GM18868 (cell line): ENCODE measurements around the gene BCOR.

ENCODE experiments used
- ATAC-seq: cut with Tn5 transposase; IDR thresholded peaks from one replicate; pipeline ENCODE4 v1.9.1; 2021; ENCODE audit warnings: mild to moderate bottlenecking, moderate library complexity; ENCODE audit not compliant: unreplicated experiment

BCOR gene

GRCh38 chrX:40086569-40087335, 11.0 kb downstream of the BCOR start:
- ATAC-seq, result no peak

DNA sequence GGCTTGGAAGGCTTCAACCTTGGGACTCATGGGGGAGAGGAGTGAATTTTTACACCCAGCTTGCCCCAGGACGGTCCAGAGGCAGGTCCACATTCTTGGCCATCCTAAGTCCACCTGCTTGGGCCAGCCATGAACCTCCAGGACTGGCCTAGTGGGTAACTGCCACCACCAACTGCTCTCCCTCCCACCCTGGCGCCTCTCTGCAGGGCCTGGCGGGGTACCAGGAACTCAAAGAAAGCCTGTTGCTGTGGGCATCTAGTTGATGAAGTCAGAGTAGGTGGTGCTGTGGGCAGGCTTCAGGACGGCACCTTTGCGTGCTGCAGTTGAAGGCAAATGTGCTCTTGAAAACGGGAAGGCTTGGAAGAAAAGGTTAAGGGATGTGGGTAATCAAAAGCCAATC, 12.0 kb downstream of the BCOR start:
- no peak for ATAC-seq

GRCh38 chrX:40085102-40085551, 12.6 kb downstream of the BCOR start:
- ATAC-seq, result no peak

DNA sequence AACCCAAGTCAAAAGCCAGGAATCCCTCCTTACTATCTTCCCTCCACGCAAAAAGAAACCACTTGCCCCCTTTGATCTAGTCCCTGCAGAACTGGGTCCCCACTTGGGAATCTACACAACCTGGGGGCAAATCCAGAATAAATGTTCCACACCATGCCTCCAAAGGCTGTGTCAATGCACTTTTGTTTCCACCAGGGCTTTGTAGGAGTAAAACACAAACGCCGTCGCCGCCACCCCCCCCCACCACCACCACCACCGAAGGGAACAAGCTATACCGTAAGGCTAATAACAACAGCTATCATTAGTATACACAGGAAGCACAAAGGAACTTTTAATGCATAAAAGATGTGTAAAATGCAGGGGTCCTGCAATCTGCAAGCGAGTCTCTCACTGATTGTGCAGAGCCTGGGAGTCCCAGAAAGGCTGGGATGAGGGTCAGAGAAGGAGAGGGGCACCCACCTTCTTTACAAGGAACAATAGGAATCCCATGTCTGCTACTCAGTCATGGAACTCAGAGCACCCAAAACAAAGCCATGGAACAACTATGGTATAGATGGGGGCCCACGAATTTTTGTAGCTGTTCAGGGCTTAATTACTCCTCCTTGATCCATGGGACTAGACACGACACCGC, 13.2 kb downstream of the BCOR start:
- no peak for ATAC-seq

DNA sequence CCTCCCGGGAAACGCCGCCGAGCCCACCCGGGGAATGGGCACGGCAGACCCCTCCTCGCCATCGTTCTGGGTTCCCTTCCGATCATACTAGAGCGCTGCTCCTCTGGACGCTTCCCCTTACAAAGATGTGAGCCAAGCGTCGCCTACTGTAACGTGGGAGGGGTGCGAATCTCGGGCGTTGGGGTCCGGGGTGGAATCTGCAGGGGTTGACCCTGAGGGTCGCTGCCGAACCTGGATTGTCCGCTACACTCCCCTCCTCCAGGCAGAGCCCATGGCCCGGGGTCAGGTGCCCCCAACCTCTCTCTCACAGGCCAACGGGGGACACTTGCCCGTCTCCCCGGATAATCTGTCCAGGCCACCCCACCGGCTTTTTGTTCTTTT, 13.8 kb downstream of the BCOR start:
- ATAC-seq, result no peak

DNA sequence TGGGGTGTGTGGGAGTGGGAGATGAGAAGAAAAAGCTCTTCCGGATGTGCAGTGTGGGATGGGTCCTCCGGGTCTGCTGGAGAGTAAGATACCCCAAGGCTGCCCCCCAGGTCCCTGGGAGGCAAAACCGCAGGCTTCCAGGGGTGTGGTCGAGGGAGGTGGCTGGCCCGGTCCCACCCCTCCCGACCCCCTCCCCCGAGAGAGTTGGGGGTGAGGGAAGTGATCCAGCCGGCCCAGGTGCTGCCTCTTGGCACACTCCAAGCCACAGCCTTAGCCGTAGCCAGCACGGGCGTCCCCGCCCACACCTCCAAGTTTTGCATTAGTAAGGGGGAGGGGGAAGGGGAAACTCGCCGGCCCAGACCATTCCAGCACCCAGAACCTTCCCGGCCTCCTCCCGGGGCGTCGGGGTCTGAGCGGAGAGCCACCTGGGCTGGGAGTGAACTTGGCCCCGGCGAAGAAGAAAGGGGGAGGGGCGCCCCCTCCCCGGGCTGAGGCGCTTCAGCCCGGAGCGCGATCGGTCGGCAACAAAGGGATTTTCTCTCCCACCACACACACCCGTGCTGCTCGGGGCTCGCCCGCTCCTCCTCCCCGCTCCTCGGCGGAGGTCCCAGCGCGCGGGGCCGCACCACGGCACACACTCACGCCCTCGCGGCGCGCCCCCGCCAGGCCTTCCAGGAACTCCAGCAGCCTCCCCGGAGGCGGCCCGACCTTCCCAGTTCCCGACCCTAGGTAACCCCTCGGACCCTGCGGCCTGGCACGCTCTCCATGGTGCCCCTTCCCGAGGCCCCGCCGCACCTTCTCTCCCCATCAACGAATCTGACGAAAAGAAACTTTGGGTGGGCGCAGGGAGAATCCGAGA, 14.4 kb downstream of the BCOR start:
- no peak for ATAC-seq

DNA sequence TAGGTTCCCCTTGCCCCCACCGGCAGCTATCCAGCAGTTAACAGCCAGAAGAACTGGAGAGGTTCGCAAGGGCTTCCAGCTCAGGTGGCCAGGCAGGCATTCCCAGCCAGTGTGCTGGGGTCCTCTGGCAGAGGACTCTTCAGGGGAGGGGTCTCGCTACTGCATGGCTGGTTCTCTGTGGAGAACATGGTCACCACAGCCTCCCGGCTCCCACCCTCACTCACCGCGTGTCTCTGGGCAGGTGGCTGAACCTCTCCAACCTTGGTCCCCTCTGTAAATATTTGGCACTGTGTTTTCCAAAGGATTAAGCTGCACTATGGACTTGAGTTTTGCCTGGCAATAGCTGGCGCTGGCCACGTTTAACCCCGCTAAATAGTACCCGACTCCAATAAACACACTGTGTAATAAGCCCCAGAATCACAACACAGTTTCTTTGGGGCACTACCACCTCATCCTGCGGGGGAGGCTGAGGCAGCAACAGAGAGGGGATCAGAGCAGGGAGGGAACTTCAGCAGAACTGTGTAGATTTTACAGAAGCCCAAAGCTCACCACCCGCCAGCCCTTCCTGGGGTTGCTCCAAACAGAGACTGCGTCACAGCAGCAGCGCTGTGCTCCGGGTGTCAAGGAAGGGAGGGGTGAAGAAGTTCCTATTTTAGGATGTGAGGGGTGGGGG, 15.2 kb downstream of the BCOR start:
- ATAC-seq, result no peak

- no peak for ATAC-seq
Measured at GRCh38 chrX:40081679-40082068, 16.1 kb downstream of the BCOR start.

GRCh38 chrX:40080894-40081678, 16.7 kb downstream of the BCOR start:
- ATAC-seq, result no peak

- no peak for ATAC-seq
Measured at GRCh38 chrX:40079572-40079971, 18.2 kb downstream of the BCOR start.

- ATAC-seq, result no peak
Measured at GRCh38 chrX:40078489-40079227, 19.1 kb downstream of the BCOR start.

DNA sequence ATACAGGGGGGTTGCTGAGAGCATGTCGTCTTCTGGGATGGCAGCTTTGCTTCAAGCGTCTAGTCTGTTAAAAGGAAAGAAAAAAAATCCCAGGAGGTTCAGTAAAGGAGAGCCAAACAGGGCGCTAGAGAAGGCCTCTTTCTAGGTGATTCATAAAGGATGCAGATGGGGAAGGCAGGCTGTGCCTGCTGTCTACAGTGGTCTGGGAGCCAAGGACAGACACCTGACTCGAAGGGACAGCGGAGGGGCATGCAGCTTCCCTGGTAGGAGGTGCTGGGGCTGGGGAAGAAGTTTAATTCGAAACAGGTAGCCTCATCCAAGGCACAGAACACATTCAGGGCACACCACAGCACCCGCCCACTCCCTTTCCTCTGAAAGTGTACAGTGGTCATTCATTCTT, 19.9 kb downstream of the BCOR start:
- no peak for ATAC-seq

GRCh38 chrX:40076750-40077575, 20.8 kb downstream of the BCOR start:
- no peak for ATAC-seq

- no peak for ATAC-seq
Measured at GRCh38 chrX:40074959-40075332, 22.8 kb downstream of the BCOR start.

DNA sequence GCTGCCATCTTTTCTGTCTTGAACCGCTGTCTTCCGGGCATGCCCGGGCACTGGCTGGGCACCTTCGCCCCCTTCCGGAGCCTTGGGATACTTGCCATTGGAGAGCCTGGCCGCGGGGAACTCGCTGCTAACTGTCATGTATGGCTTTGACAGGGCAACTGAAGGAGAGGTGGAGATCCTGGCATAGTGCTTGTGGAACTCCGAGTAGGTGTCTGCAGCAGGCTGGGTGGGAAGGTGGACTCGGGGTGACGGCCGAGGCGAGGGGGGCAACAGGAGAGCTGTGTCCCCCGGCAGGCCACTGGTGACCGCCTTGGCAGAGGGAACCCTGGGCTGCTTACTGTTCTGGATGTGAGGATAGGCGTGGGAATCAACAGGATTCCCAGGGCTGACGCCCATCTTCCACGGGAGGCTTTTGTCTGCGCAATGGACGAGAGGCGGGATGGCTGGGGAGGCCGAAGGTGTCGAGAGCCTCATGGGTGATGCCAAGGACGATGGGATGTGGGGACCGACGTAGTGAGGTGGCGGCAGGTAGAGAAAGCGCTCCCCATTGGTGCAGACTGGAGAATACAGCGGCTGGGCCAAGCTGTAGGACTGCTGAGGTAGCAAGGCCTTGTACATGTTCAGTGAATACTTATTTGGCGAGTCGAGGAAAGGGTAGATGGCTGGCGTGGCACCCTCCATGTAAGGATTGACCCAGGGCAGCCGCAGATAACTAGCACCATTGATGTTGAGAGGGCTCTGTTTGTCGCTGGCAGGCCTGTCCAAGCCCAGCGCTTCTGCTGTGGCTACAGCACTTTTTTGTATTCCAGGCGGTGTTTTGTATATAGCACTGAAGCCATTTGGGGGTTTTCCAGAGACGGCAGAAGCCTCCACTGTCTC, 23.4 kb downstream of the BCOR start:
- ATAC-seq, result no peak

GRCh38 chrX:40073439-40074054, 24.2 kb downstream of the BCOR start:
- ATAC-seq, result no peak

DNA sequence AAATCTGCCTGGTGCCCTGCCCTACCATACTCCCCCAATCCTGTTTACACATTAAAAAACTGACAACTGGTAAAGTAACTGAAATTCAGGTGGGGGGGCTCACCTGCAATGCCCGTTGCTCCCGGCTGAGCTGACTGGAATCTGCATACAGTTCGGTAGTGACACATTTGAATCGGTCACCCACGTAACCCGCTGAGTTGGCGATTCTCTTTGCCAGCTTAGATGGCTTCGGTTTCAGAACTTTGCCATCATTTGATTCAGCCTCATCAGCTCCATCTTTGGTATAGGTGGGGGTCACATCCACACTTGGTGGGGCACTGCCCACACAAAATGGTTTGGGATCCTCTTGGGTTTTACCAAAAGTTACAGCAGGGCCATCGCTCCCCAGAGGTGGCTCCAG, 25.5 kb downstream of the BCOR start:
- ATAC-seq, result no peak
